ENCODE data around the gene C5AR2. TPM values are rescaled to one million over a fixed set of nuclear protein-coding genes. Genes with fewer than 3 reads are reported as not detected.
"Not testable (repeated sequence)": the region's sequence is repeated elsewhere in the genome, so short reads cannot be mapped to it uniquely, and the experiment has no call there.

Gene C5AR2
- total RNA-seq, 1 donor from 2014 or later = not detected

DNA sequence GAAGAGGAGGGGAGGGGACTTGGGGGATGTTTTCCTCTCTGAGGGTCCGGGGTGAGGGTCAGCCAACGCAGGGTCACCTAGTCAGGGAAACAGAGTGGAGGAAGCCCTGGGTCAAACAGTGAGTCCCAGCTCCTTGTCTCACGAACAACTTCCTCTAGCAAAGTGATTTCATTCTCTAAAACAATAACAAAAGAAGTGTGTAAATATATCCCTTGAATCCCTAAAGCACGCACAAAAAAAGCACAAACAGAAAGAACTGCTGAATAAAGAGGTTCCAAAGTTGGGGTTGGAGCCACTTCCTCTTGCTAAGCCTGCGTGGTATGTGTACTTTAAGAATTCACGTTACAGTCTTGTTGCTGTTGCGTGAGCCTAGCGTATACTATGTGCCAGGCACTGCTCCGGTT lies 1.5 kb upstream of the C5AR2 start:
- H3K36me3 Mint-ChIP-seq (ENCODE audit: low read depth, unreplicated experiment) = no peaks in the 10 kb centered on the region
- Histone ChIP-seq H3K4me2 (ENCODE audit: low read length) (peak overlapping the region; percentile 28), H3K27me3 (ENCODE audit: insufficient read depth, low read length) (no peaks in the 10 kb centered on the region), H3K9ac (ENCODE audit: low read length) (no peak overlapping the region), H4K20me1 (ENCODE audit: insufficient read depth, low read length) (no peaks in the 10 kb centered on the region), H3K9me3 (ENCODE audit: insufficient read depth, low read depth, low read length) (no peaks in the 10 kb centered on the region), H3K79me2 (ENCODE audit: insufficient read depth, low read length) (no peaks in the 10 kb centered on the region), H3K36me3 (ENCODE audit: insufficient read depth, low read length) (no peaks in the 10 kb centered on the region), H3K4me3 (ENCODE audit: insufficient read depth, low read depth, low read length) (no peak overlapping the region), H3K4me1 (ENCODE audit: insufficient read depth, low read length) (no peaks in the 10 kb centered on the region), H3K27ac (ENCODE audit: low read depth, low read length) (peak overlapping the region; percentile 27), H2AFZ (ENCODE audit: low read depth, low read length) (peak overlapping the region; percentile 21)
- no peak overlapping the region for H3K27ac Mint-ChIP-seq (ENCODE audit: unreplicated experiment)
- no peaks in the 10 kb centered on the region for H3K4me1 Mint-ChIP-seq (ENCODE audit: low read depth, unreplicated experiment)
- TF ChIP-seq, protein P1, sequence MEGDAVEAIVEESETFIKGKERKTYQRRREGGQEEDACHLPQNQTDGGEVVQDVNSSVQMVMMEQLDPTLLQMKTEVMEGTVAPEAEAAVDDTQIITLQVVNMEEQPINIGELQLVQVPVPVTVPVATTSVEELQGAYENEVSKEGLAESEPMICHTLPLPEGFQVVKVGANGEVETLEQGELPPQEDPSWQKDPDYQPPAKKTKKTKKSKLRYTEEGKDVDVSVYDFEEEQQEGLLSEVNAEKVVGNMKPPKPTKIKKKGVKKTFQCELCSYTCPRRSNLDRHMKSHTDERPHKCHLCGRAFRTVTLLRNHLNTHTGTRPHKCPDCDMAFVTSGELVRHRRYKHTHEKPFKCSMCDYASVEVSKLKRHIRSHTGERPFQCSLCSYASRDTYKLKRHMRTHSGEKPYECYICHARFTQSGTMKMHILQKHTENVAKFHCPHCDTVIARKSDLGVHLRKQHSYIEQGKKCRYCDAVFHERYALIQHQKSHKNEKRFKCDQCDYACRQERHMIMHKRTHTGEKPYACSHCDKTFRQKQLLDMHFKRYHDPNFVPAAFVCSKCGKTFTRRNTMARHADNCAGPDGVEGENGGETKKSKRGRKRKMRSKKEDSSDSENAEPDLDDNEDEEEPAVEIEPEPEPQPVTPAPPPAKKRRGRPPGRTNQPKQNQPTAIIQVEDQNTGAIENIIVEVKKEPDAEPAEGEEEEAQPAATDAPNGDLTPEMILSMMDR (IDR thresholded peaks at IDR 0.05; ENCODE audit: insufficient read depth, low read depth, low read length) = no peak
- no peak for TF ChIP-seq EZH2 (IDR thresholded peaks at IDR 0.05; ENCODE audit: insufficient read depth, low read length)
- FAIRE-seq (no peak), DNase-seq (ENCODE audit: low read depth) (no peak)
- peaks cover 3% of the 10 kb centered on the region for H3K9me3 Mint-ChIP-seq (ENCODE audit: unreplicated experiment)
- H3K4me3 Mint-ChIP-seq (ENCODE audit: unreplicated experiment) = no peak overlapping the region
- H3K27me3 Mint-ChIP-seq (ENCODE audit: low read depth, unreplicated experiment) = peaks cover 18% of the 10 kb centered on the region

- no peak overlapping the region for H3K27ac Mint-ChIP-seq (ENCODE audit: unreplicated experiment)
- Histone ChIP-seq H3K9me3 (ENCODE audit: insufficient read depth, low read depth, low read length) (no peaks in the 10 kb centered on the region), H3K9ac (ENCODE audit: low read length) (no peak overlapping the region), H3K4me3 (ENCODE audit: insufficient read depth, low read depth, low read length) (no peak overlapping the region), H2AFZ (ENCODE audit: low read depth, low read length) (peak overlapping the region; percentile 44), H3K27me3 (ENCODE audit: insufficient read depth, low read length) (no peaks in the 10 kb centered on the region), H3K27ac (ENCODE audit: low read depth, low read length) (no peak overlapping the region), H3K4me2 (ENCODE audit: low read length) (no peak overlapping the region), H3K36me3 (ENCODE audit: insufficient read depth, low read length) (no peaks in the 10 kb centered on the region), H3K79me2 (ENCODE audit: insufficient read depth, low read length) (no peaks in the 10 kb centered on the region), H3K4me1 (ENCODE audit: insufficient read depth, low read length) (no peaks in the 10 kb centered on the region), H4K20me1 (ENCODE audit: insufficient read depth, low read length) (no peaks in the 10 kb centered on the region)
- peaks cover 3% of the 10 kb centered on the region for H3K9me3 Mint-ChIP-seq (ENCODE audit: unreplicated experiment)
- peaks cover 18% of the 10 kb centered on the region for H3K27me3 Mint-ChIP-seq (ENCODE audit: low read depth, unreplicated experiment)
- no peak overlapping the region for H3K4me3 Mint-ChIP-seq (ENCODE audit: unreplicated experiment)
- no peak for TF ChIP-seq EZH2 (IDR thresholded peaks at IDR 0.05; ENCODE audit: insufficient read depth, low read length)
- TF ChIP-seq, protein P1 (IDR thresholded peaks at IDR 0.05; ENCODE audit: insufficient read depth, low read depth, low read length) = no peak
- no peaks in the 10 kb centered on the region for H3K36me3 Mint-ChIP-seq (ENCODE audit: low read depth, unreplicated experiment)
- FAIRE-seq (no peak), DNase-seq (ENCODE audit: low read depth) (no peak)
- no peaks in the 10 kb centered on the region for H3K4me1 Mint-ChIP-seq (ENCODE audit: low read depth, unreplicated experiment)
These were observed 485 bp upstream of the C5AR2 start for GRCh38 chr19:47331490-47331889.

DNA sequence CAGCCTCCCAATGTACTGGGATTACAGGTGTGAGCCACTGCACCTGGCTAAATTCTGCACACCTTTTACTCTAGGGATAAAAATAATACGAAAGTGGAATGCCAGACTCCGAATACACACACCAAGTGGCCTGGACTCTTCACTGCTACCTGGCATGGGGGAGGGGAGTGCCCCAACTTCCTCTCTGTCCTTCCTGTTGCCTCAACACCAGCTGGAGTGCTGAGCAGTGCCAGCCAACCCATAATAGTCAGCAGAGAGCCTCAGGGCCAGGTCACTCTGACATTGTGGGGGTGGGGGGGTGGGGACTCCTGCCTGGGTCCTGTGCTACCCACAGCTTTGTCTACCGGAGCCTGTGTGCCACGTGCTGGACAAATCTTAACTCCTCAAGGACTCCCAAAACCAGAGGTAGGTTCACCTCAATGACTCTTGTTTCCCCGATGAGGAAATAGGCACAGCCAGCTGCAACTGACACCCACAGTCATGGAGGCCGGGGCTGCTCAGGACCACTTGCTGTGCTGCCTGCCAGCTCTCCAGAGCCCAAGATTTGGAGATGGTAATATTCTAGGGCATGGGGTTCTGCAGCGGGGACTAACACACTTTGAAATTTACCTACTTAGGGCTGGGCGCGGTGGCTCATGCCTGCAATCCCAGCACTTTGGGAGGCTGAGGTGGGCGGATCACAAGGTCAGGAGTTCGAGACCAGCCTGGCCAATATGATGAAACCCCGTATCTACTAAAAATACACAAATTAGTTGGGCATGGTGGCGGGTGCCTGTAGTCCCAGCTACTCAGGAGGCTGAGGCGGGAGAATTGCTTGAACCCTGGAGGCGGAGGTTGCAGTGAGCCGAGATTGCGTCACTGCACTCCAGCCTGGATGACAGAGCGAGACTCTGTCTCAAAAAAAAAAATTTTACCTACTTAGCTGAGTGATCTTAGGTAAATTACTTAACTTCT lies 5.1 kb downstream of the C5AR2 start:
- H4K20me1 ChIP-seq (ENCODE audit: insufficient read depth, low read length); H3K9me3 ChIP-seq (ENCODE audit: insufficient read depth, low read depth, low read length); H3K4me3 ChIP-seq (ENCODE audit: insufficient read depth, low read depth, low read length); H3K9ac ChIP-seq (ENCODE audit: low read length); H3K79me2 ChIP-seq (ENCODE audit: insufficient read depth, low read length); H3K27me3 ChIP-seq (ENCODE audit: insufficient read depth, low read length); H3K27ac ChIP-seq (ENCODE audit: low read depth, low read length); FAIRE-seq; H3K4me1 ChIP-seq (ENCODE audit: insufficient read depth, low read length); H3K9me3 Mint-ChIP-seq (ENCODE audit: unreplicated experiment); H3K36me3 Mint-ChIP-seq (ENCODE audit: low read depth, unreplicated experiment); H3K4me1 Mint-ChIP-seq (ENCODE audit: low read depth, unreplicated experiment); DNase-seq (ENCODE audit: low read depth); H2AFZ ChIP-seq (ENCODE audit: low read depth, low read length); H3K4me3 Mint-ChIP-seq (ENCODE audit: unreplicated experiment); H3K4me2 ChIP-seq (ENCODE audit: low read length); H3K36me3 ChIP-seq (ENCODE audit: insufficient read depth, low read length); H3K27ac Mint-ChIP-seq (ENCODE audit: unreplicated experiment): not testable (repeated sequence)
- H3K27me3 Mint-ChIP-seq (ENCODE audit: low read depth, unreplicated experiment) = peaks cover 18% of the 10 kb centered on the region

Measured in astrocyte (in vitro differentiated cells and primary cell).